HFFc6 (cell line): ENCODE results near the gene CD38. TPM values are rescaled to one million over a fixed set of nuclear protein-coding genes. Genes with fewer than 3 reads are reported as not detected.

Source experiments
- DNase-seq: peaks from one replicate; pipeline ENCODE4 v3.0.0-alpha.2; 2018
- H3K27ac Mint-ChIP-seq: 2 replicates; pipeline ENCODE4 v1.8.0; 2020; ENCODE audit warnings: mild to moderate bottlenecking, mixed read lengths
- H3K27me3 Mint-ChIP-seq: 2 replicates; pipeline ENCODE4 v1.8.0; 2021; ENCODE audit warnings: mild to moderate bottlenecking, moderate library complexity, mixed read lengths; ENCODE audit not compliant: insufficient read depth
- H3K36me3 Mint-ChIP-seq: 2 replicates; pipeline ENCODE4 v1.8.0; 2021; ENCODE audit warnings: low read depth, mixed read lengths
- H3K4me1 Mint-ChIP-seq: 2 replicates; pipeline ENCODE4 v1.8.0; 2020; ENCODE audit warnings: low read depth, mixed read lengths
- H3K4me3 Mint-ChIP-seq: 2 replicates; pipeline ENCODE4 v1.8.0; 2020; ENCODE audit warnings: mild to moderate bottlenecking, moderate library complexity, mixed read lengths
- H3K9me3 Mint-ChIP-seq: 2 replicates; pipeline ENCODE4 v1.8.0; 2020; ENCODE audit warnings: mild to moderate bottlenecking, mixed read lengths
- CTCF ChIP-seq: fragments of 200-600 bp; sonication (generic); IDR thresholded peaks from 2 replicates; pipeline ENCODE4 v1.5.0; 2021; ENCODE audit warnings: antibody characterized with exemption, mild to moderate bottlenecking
- total RNA-seq, 6 experiments: library from RNA; stranded (reverse); fragmentation: NEBNext Ultra II Directional; extraction: Animal tissue kit (Norgen Biotek cat#: 25700); gene quantifications; 2 replicates in 1 of 6; 3 replicates in 5 of 6; pipeline ENCODE4 v1.2.3, GENCODE V29; 2021

CD38 gene
- total RNA-seq, 6 experiments from 2014 or later = 0.07 to 0.15 (median 0.07) TPM; not detected in 3

GRCh38 chr4:15744016-15744545 is 34.0 kb upstream of the CD38 start:
- Mint-ChIP-seq H3K27ac (peak overlapping the region; percentile 50; the same call in 1 of the 2 replicates), H3K4me3 (no peak overlapping the region), H3K36me3 (peaks cover 15% of the 10 kb centered on the region; the same call in 1 of the 2 replicates), H3K9me3 (peaks cover 22% of the 10 kb centered on the region), H3K4me1 (peaks cover 12% of the 10 kb centered on the region), H3K27me3 (peaks cover 12% of the 10 kb centered on the region)
- TF ChIP-seq CTCF = no peak
- peak; percentile 50 for DNase-seq

- DNase-seq = no peak
- Mint-ChIP-seq H3K9me3 (peaks cover 19% of the 10 kb centered on the region), H3K27me3 (peaks cover 14% of the 10 kb centered on the region), H3K27ac (no peak overlapping the region), H3K36me3 (peaks cover 13% of the 10 kb centered on the region; the same call in 1 of the 2 replicates), H3K4me3 (no peak overlapping the region), H3K4me1 (peaks cover 8% of the 10 kb centered on the region)
- no peak for TF ChIP-seq CTCF
These were observed 32.0 kb upstream of the CD38 start for GRCh38 chr4:15746110-15746509.

- TF ChIP-seq CTCF = no peak
- peaks cover 5% of the 10 kb centered on the region; the same call in 1 of the 2 replicates for H3K9me3 Mint-ChIP-seq
- H3K27me3 Mint-ChIP-seq = peaks cover 13% of the 10 kb centered on the region
- H3K4me1 Mint-ChIP-seq = peaks cover 12% of the 10 kb centered on the region
- DNase-seq = no peak
- no peak overlapping the region for H3K4me3 Mint-ChIP-seq
- H3K27ac Mint-ChIP-seq = no peak overlapping the region
- no peaks in the 10 kb centered on the region for H3K36me3 Mint-ChIP-seq
These were observed 29.1 kb upstream of the CD38 start for GRCh38 chr4:15749001-15749400.

GRCh38 chr4:15751153-15751552 is 27.0 kb upstream of the CD38 start:
- H3K36me3 Mint-ChIP-seq = no peaks in the 10 kb centered on the region
- H3K27ac Mint-ChIP-seq = no peak overlapping the region
- DNase-seq = no peak
- peaks cover 18% of the 10 kb centered on the region for H3K27me3 Mint-ChIP-seq
- no peak overlapping the region for H3K4me3 Mint-ChIP-seq
- peaks cover 3% of the 10 kb centered on the region; the same call in 1 of the 2 replicates for H3K9me3 Mint-ChIP-seq
- TF ChIP-seq CTCF = no peak
- peaks cover 29% of the 10 kb centered on the region for H3K4me1 Mint-ChIP-seq

- Mint-ChIP-seq H3K9me3 (no peaks in the 10 kb centered on the region), H3K36me3 (no peaks in the 10 kb centered on the region), H3K4me1 (peaks cover 36% of the 10 kb centered on the region), H3K4me3 (no peak overlapping the region), H3K27me3 (peaks cover 25% of the 10 kb centered on the region), H3K27ac (no peak overlapping the region)
- no peak for DNase-seq
- no peak for TF ChIP-seq CTCF
These were observed 25.0 kb upstream of the CD38 start for GRCh38 chr4:15753081-15753480.
